ENCODE data around the gene CAV2. TPM values are rescaled to one million over a fixed set of nuclear protein-coding genes. Genes with fewer than 3 reads are reported as not detected.
"Not testable (repeated sequence)": the region's sequence is repeated elsewhere in the genome, so short reads cannot be mapped to it uniquely, and the experiment has no call there.

CAV2 gene
- total RNA-seq, 2 donors from 2014 or later, result 5.2 to 7.4 TPM

DNA sequence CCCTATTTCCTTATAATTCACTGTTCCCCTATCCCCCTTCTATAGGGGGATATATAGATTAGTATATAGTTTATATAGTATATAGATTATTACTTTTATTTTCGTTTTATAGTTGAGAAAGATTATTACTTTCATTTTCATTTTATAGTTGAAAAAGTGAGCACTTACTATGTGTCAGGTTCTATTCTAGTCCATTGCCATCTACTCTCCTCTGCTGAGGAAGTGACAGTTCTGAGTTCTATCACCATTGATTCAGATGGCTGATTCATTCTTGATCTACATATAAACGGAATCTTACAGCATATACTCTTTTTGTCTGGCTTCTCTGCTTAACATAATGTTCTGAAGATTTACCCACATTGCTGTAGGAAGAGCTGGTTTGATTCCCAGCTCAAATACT lies 20.7 kb upstream of the CAV2 start:
- H3K9me3 ChIP-seq (ENCODE audit: control insufficient read depth, low read length), result no peaks in the 10 kb centered on the region
- H3K4me3 Mint-ChIP-seq, result no peak overlapping the region
- H3K9ac ChIP-seq (ENCODE audit: extremely low read depth, low read length, poor library complexity, severe bottlenecking), result no peak overlapping the region
- no peaks in the 10 kb centered on the region for H3K4me1 ChIP-seq (ENCODE audit: control insufficient read depth, insufficient read depth, low read length)
- DNase-seq, result no peak
- TF ChIP-seq, protein P1, sequence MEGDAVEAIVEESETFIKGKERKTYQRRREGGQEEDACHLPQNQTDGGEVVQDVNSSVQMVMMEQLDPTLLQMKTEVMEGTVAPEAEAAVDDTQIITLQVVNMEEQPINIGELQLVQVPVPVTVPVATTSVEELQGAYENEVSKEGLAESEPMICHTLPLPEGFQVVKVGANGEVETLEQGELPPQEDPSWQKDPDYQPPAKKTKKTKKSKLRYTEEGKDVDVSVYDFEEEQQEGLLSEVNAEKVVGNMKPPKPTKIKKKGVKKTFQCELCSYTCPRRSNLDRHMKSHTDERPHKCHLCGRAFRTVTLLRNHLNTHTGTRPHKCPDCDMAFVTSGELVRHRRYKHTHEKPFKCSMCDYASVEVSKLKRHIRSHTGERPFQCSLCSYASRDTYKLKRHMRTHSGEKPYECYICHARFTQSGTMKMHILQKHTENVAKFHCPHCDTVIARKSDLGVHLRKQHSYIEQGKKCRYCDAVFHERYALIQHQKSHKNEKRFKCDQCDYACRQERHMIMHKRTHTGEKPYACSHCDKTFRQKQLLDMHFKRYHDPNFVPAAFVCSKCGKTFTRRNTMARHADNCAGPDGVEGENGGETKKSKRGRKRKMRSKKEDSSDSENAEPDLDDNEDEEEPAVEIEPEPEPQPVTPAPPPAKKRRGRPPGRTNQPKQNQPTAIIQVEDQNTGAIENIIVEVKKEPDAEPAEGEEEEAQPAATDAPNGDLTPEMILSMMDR (conservative IDR thresholded peaks at IDR 0.05), result no peak
- WGBS, 2 experiments (ENCODE audit: insufficient coverage in 1 of 2, insufficient read length in 1 of 2), result 60 to 70% methylated on average over 1 of the region's 2 CpGs
- no peak overlapping the region for H3K4me3 ChIP-seq (ENCODE audit: low read length)
- no peaks in the 10 kb centered on the region for H3K27me3 Mint-ChIP-seq (ENCODE audit: insufficient read depth)
- no peaks in the 10 kb centered on the region for H3K36me3 Mint-ChIP-seq (ENCODE audit: low read depth)
- H3K27ac Mint-ChIP-seq, result no peak overlapping the region
- peaks cover 23% of the 10 kb centered on the region for H3K9me3 Mint-ChIP-seq
- no peaks in the 10 kb centered on the region for H3K36me3 ChIP-seq (ENCODE audit: control insufficient read depth, insufficient read depth, low read length)
- no peaks in the 10 kb centered on the region for H3K4me1 Mint-ChIP-seq
- no peaks in the 10 kb centered on the region for H3K27me3 ChIP-seq (ENCODE audit: control insufficient read depth, insufficient read depth, low read length, poor library complexity, severe bottlenecking)
- H3K27ac ChIP-seq (ENCODE audit: low read depth, low read length), result no peak overlapping the region

DNA sequence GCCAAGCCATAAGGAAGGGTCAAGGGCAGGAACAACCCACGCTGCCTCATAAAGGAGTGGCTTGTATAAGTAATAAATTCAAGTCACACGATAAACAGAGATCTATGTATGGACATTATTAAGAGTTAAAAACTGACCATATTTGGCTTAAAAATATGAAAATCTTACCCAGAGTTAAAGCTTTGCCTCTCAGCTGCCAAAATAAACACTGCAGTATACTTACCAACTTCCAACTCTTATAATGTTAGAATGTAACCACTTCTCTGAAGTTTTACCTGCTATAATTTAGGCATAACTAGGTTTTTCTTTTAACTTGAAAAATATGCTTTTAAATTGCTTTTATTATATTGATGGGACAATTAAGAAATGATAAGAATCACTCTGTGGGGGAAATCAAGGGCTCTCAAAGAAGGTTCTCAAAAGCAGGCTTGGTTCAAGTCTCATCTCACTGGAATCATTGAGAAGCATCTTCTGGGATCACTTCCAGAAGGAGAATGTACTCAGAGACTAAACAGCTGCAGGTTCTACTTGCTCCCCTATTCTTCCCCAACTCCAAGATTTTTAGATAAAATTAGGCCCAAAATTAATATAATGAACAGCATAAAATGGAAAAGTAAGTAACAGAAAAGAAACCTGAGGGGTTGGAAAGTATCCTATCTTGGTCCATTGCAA lies 16.1 kb upstream of the CAV2 start:
- TF ChIP-seq, protein P1 (conservative IDR thresholded peaks at IDR 0.05), result no peak
- no peak overlapping the region for H3K4me3 Mint-ChIP-seq
- H3K36me3 ChIP-seq (ENCODE audit: control insufficient read depth, insufficient read depth, low read length), result no peaks in the 10 kb centered on the region
- no peaks in the 10 kb centered on the region for H3K4me1 Mint-ChIP-seq
- WGBS, 2 experiments (ENCODE audit: insufficient coverage in 1 of 2, insufficient read length in 1 of 2), result 91 to 93% methylated on average over 1 to 2 of the region's 2 CpGs
- DNase-seq, result no peak
- H3K9me3 Mint-ChIP-seq, result peaks cover 2% of the 10 kb centered on the region
- no peaks in the 10 kb centered on the region for H3K9me3 ChIP-seq (ENCODE audit: control insufficient read depth, low read length)
- no peaks in the 10 kb centered on the region for H3K27me3 Mint-ChIP-seq (ENCODE audit: insufficient read depth)
- H3K27ac ChIP-seq (ENCODE audit: low read depth, low read length), result no peak overlapping the region
- H3K36me3 Mint-ChIP-seq (ENCODE audit: low read depth), result no peaks in the 10 kb centered on the region
- no peak overlapping the region for H3K9ac ChIP-seq (ENCODE audit: extremely low read depth, low read length, poor library complexity, severe bottlenecking)
- no peaks in the 10 kb centered on the region for H3K27me3 ChIP-seq (ENCODE audit: control insufficient read depth, insufficient read depth, low read length, poor library complexity, severe bottlenecking)
- no peak overlapping the region for H3K4me3 ChIP-seq (ENCODE audit: low read length)
- no peaks in the 10 kb centered on the region for H3K4me1 ChIP-seq (ENCODE audit: control insufficient read depth, insufficient read depth, low read length)
- H3K27ac Mint-ChIP-seq, result no peak overlapping the region

DNA sequence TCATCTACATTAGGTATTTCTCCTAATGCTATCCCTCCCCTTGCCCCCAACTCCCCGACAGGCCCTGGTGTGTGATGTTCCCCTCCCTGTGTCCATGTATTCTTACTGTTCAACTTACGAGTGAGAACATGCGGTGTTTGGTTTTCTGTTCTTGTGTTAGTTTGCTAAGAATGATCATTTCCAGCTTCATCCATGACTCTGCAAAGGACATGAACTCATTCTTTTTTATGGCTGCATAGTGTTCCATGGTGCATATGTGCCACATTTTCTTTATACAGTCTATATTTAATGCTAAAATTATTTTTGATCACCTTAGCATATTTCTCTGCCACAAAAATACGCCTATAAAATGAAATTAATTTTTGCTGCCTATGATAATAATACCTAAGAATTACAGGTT lies 15.1 kb upstream of the CAV2 start:
- H3K9me3 ChIP-seq (ENCODE audit: control insufficient read depth, low read length); H3K4me3 ChIP-seq (ENCODE audit: low read length); H3K36me3 ChIP-seq (ENCODE audit: control insufficient read depth, insufficient read depth, low read length); DNase-seq; H3K4me1 ChIP-seq (ENCODE audit: control insufficient read depth, insufficient read depth, low read length); H3K9ac ChIP-seq (ENCODE audit: extremely low read depth, low read length, poor library complexity, severe bottlenecking); H3K27me3 ChIP-seq (ENCODE audit: control insufficient read depth, insufficient read depth, low read length, poor library complexity, severe bottlenecking); H3K27me3 Mint-ChIP-seq (ENCODE audit: insufficient read depth); H3K27ac Mint-ChIP-seq; H3K36me3 Mint-ChIP-seq (ENCODE audit: low read depth); H3K4me3 Mint-ChIP-seq; H3K9me3 Mint-ChIP-seq; H3K4me1 Mint-ChIP-seq; H3K27ac ChIP-seq (ENCODE audit: low read depth, low read length): not testable (repeated sequence)
- WGBS, 2 experiments (ENCODE audit: insufficient coverage in 1 of 2, insufficient read length in 1 of 2), result 86 to 98% methylated on average over 2 to 3 of the region's 4 CpGs

Measured in endodermal cell (in vitro differentiated cells).